Measurements from ENCODE around the gene SUPT3H. TPM values are rescaled to one million over a fixed set of nuclear protein-coding genes. Genes with fewer than 3 reads are reported as not detected.

Gene SUPT3H
- total and polyA plus RNA-seq, 12 donors, result 2.1 to 6.2 (median 3.5) TPM

- H3K27me3 ChIP-seq, result no peaks in the 10 kb centered on the region
- ATAC-seq (no peak), DNase-seq (no peak)
- peaks cover 0 to 32% (median 15%) of the 10 kb centered on the region in 11 donors for H3K9me3 ChIP-seq
- no peak for TF ChIP-seq CTCF (IDR thresholded peaks at IDR 0.05)
- no peaks in the 10 kb centered on the region for H3K4me1 ChIP-seq
- no peak overlapping the region for H3K27ac ChIP-seq
- H3K36me3 ChIP-seq, result peaks cover 0 to 16% (median 0%) of the 10 kb centered on the region in 9 donors
- no peak overlapping the region for H3K4me3 ChIP-seq
- intact Hi-C loops (cut with DNase I), result no loop called here
- WGBS, 2 donors, result 95 to 100% methylated on average over 1 of the region's 1 CpG
These were observed 148.3 kb downstream of the SUPT3H start for GRCh38 chr6:45229416-45229815.

GRCh38 chr6:45226081-45226480, 151.7 kb downstream of the SUPT3H start:
- DNase-seq, result no peak
- Histone ChIP-seq H3K36me3 (no peaks in the 10 kb centered on the region), H3K4me3 (no peak overlapping the region), H3K4me1 (no peaks in the 10 kb centered on the region), H3K27me3 (no peaks in the 10 kb centered on the region), H3K9me3 (peaks cover 0 to 11% (median 4%) of the 10 kb centered on the region in 11 donors), H3K27ac (no peak overlapping the region)
- intact Hi-C loops (cut with DNase I), result no loop called here
- no peak for TF ChIP-seq CTCF (IDR thresholded peaks at IDR 0.05)
- no peak for ATAC-seq
- WGBS, 2 donors, result 90 to 91% methylated on average over 2 of the region's 2 CpGs

DNA sequence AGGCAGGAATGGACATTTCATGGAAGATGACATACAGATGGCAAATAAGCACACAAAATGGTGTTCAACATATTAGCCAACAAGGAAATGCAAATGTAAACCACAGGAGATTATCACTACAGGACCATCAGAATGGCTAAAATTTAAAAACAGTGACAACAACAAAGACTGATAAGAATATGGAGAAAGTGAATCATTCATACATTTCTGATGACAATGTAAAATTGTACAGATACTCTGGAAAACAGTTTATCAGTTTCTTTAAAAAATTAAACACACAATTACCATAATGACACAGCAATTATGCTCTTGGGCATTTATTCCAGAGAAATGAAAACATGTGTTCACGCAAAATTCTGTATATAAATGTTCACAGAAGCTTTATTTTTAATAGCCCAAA, 155.4 kb downstream of the SUPT3H start:
- no peak for TF ChIP-seq CTCF (IDR thresholded peaks at IDR 0.05)
- Histone ChIP-seq H3K9me3 (no peaks in the 10 kb centered on the region), H3K36me3 (no peaks in the 10 kb centered on the region), H3K27me3 (no peaks in the 10 kb centered on the region), H3K4me1 (no peaks in the 10 kb centered on the region), H3K4me3 (no peak overlapping the region), H3K27ac (no peak overlapping the region)
- 86 to 94% methylated on average over 1 of the region's 1 CpG for WGBS, 2 donors
- no peak for DNase-seq
- intact Hi-C loops (cut with DNase I), result no loop called here
- ATAC-seq, result no peak

- peaks cover 0 to 33% (median 17%) of the 10 kb centered on the region in 11 donors for H3K9me3 ChIP-seq
- intact Hi-C loops (cut with DNase I), result no loop called here
- H3K27me3 ChIP-seq, result no peaks in the 10 kb centered on the region
- DNase-seq (no peak), ATAC-seq (no peak)
- H3K36me3 ChIP-seq, result no peaks in the 10 kb centered on the region
- no peak for TF ChIP-seq CTCF (IDR thresholded peaks at IDR 0.05)
- H3K27ac ChIP-seq, result no peak overlapping the region
- no peaks in the 10 kb centered on the region for H3K4me1 ChIP-seq
- H3K4me3 ChIP-seq, result no peak overlapping the region
- 98 to 100% methylated on average over 1 of the region's 1 CpG for WGBS, 2 donors
These were observed 162.0 kb downstream of the SUPT3H start for GRCh38 chr6:45215759-45216158.

All from heart right ventricle (tissue), 16 donors.